ENCODE results near the gene MRTO4. TPM values are rescaled to one million over a fixed set of nuclear protein-coding genes. Genes with fewer than 3 reads are reported as not detected.
"Not testable (repeated sequence)": the region's sequence is repeated elsewhere in the genome, so short reads cannot be mapped to it uniquely, and the experiment has no call there.

Gene MRTO4
- 8.7 TPM for total RNA-seq

DNA sequence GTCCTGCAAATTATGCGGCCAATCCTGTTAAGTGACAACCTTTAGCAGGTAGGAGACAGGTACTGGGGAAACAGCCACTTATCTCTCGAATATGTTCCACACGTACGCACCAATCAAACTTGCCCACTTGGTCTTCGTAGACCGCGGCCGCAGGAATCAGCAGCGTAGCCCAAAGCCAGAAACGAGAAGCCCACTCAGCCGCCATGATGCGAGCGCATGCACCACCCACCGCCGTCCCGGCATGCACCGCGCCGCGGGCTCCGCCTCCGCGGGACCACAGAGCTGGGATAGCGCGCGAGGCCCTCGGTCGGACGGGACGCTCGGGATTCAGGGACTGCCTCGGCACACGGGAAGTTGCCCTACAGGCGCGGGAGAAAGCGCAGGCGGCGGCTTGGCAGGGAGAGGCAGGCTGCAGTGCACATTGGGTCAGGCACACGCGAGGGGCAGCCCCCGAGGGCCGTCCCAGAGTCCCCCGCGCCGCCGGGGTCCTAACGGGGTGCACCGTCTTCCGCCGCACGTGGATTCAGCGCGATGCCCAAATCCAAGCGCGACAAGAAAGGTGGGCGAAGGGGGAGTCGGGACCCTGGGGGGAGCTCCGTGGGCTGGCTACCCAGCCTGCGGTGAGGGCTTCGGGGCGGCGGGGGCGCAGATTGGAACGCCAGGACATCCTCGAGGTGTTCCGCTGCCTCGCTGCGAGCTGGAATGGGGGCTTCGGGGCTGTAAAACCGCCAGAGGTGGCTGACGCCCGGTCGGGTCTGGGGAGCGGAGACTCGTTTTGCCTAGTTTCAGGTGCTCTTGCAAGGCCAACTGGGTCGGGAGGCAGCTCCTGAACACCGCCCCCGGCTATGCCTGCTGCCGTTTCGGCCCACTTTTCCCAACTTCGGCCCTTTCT is at the start of gene MRTO4, which contains the start of gene EMC1:
TSS of gene MRTO4 (plus strand) at position 501 of the 892 bp plus-strand sequence. CDS start at position 532, 31 bp downstream.
TSS of gene EMC1 (minus strand) at position 220 of the 892 bp plus-strand sequence. CDS start at position 205, 15 bp downstream.
- DNase-seq (ENCODE audit: low spot score), result peak; percentile 89
- ATAC-seq, result peak; percentile 88

DNA sequence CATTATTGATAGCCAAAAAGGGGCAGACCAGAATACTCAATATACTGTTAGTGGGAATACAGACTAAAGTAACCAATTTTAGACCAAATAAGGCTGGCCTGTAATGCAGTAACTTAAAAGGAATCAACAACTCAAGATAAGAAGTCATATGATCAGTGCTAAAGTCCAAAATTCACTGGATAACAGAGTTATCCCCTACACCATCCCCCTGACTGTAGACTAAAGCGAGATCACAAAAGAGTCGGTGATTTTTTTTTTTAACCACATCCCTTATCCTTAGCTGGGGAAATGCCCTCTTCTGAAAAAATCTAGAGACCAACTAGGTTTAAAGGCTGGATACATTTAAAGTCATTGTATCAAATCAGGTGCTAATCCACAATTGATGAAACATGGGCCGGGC is 49.2 kb upstream of the MRTO4 start:
- ATAC-seq (peak; percentile 60), DNase-seq (ENCODE audit: low spot score) (no peak)

DNA sequence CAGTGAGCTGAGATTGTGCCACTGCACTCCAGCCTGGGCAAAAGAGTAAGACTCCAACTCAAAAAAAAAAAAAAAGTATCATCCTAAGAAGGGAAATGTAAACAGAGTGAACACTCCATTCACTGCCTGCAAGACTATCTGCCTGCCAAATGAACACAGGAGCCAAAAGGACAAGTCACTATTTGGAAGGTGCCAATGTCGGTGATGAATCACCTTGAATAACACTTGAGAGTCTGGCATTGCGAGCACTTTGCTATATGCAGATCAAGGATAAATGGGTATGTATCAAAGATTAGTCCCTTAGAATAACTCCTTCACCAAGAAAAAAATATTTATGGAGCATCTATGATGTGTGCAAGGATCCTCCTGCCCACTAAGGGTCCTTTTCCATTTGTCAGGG is 48.2 kb upstream of the MRTO4 start:
- ATAC-seq (no peak), DNase-seq (ENCODE audit: low spot score) (no peak)

DNA sequence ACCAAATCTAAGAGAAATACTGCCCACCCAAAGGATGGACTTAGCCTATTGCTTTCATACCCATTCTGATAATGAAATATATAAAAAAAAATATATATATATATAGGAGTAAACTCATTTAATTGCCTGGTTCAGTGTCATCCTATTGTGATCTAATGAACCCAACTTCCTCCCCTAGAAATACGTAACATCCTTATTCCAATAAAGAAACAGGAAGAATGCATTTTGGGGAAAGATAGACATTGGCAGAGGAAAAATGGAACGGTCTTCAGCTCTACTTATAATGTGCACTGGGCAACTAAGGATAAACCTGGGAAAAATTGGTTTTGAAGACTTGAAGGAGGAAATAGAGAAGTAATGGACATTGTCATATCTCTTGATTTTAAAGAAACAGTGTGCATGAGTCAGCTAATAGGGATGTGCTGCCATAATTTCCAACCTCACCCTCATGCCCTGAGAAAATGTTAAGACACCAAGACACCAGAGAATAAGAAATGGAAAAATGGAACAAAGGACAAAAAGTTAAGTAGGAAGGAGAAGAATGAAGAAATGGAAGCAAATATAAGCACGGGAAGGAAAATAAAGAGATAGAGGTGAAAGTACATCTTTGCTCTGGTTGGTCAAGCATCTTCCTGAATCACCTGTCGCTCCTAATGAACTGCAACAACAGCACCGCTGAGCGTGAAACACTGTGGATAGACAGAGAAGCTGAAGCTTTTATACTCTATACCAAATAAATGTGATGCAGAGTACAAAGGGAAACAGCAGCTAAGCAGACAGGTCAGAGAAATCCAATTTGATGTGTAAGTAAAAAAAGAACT is 46.9 kb upstream of the MRTO4 start:
- DNase-seq (ENCODE audit: low spot score), result no peak
- ATAC-seq, result no peak

DNA sequence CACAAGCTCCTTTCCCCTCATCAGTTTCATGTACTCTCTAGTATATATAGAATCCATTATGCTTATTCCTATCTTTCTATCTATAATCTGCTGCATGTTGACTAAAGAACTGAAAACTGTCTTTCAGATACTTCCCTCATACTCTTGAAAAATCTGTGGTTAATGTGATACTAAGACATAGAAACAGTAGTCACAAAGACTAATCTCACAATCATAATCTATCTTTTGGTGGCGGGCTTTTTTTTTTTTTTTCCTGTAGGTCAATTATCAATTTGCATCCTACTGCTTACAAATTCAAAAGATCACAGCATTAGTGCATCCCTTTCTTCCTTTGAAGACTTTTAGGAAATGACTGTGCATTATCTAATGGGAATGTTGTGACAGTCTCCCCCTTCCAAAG is 46.2 kb upstream of the MRTO4 start:
- DNase-seq (ENCODE audit: low spot score), result no peak
- no peak for ATAC-seq

DNA sequence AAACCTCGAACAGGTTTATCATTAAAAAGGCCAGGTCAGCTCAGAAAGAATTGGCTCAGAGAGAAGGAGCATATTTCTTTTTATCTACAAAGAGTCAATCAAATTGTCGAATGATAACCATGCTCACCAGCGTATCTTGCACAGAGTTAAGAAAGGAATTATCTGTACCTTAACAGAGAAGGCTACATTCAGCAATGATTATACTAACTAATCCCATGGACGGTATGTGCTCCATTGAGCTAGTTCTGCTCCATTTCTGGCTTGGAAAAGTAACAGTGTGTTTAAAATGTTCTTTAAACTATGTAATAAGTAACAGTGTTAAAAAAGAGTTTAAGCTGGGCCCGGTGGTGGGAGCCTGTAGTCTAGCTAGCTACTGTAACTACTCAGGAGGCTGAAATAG is 45.8 kb upstream of the MRTO4 start:
- no peak for ATAC-seq
- DNase-seq (ENCODE audit: low spot score), result no peak

DNA sequence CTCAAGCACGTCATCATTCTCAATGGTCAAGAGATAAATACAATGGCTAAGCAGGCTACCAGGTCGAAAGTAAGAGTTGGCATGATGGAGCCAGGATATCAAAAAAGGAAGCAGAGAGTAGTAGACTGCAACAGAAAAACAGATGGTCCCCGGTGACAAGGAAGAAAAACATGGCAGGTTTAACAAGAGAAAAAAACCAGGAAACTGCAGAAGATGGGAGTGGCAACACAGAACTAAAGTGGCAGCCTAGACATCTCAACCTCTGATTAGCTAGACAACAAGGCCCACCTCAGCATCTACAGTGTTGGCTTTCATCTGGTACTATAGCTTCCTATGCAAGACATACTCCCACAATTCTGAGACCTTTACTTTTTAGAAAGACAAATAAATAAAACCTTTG is 44.7 kb upstream of the MRTO4 start:
- ATAC-seq (no peak), DNase-seq (ENCODE audit: low spot score) (no peak)

DNA sequence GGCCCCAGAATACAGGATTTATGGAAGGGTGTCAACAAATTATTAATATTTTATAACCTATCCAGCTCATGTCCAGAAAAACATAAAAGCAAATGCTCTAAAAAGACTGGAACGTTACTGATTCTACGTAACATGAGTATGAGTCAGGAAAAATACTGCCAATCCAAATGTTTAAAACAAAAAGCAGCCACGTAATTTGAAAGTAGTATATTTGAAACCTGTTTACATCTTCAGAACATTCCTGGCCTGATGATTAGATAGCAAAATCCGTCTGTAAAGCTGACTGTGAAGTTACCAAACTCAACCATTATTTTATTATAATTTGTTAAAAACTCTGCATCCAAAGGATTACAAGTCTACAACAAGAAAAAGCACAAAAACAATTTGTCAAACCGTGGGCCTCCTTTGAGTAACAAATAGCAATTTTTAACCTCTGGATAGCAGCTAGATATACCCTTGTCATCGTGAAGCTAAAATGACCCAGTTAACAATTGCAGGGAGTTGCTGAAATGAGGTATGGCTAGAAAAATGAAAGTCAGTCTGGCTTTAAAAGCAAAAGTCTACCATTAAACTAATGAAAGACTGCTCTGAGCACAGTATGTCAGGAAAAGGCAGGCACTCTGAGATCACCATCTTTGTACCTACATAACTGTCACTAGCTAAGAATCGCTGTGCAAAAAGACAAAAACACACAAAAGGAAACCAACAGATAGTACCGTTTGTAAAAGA is 42.7 kb upstream of the MRTO4 start:
- ATAC-seq, result no peak
- no peak for DNase-seq (ENCODE audit: low spot score)

DNA sequence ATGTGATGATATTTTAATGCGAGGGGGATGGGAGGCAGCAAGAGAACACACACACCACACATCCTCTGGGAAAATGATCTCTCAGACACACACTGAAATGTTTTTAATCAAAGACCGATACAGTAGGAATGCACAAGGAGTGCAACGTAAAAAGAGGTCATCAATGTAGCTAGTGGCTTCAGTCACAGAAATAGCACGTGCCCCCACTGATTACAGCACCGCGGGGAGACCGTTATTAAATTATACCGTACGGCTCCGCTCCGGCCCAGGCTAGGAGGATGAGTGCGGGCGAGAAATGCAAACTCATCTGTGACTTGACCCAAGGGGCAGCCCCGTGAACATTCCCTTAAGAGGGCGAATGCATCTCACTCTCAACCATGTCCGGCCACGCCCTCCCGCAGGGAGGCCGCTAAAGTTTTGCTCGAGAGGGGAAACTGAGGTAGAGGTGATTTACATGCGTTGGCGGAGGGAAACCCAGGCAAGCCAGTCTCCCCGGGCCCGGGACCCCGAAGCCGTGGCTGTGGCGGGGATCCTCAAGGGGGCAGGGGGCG is 42.1 kb upstream of the MRTO4 start:
- DNase-seq (ENCODE audit: low spot score), result no peak
- ATAC-seq, result peak; percentile 35

DNA sequence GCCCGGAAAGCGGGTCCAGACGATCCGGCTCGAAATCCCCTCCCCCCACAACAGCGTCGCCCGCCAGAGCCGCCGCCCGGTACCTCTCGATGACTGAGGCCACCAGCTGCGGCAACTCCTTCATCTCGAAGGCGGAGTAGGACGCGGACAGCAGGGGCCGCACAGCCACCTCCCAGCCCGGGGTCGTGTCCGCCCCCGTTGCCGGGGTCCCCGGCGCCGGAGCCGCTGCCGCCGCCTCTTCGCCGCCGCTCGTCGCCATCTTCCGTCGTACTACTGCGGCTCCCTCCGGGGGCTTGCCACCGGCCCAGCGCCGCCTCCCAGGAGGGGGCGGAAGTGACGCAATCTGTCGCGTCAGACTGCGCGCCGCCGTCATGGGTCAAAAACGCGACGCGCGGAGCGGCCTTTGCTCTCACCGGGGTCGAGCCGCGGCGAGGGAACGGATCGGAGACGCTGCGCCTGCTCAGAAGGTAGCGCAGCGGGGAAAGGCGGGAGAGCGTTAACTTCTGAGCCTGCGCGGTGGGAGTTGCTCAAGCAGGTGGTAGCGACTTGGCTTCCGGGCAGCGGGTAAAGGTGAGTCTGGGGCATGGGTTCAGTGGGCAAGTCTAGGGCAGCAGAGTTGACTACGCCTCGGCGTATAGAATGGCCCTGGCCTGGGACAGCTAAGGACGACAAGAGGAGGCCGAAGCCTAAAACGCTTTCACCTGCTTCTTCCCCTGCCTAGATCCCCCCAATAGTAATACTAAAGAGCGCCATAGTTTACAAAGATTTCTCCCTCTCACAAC is 41.4 kb upstream of the MRTO4 start, which contains the start of gene UBR4:
TSS of gene UBR4 (minus strand) at position 277 of the 782 bp plus-strand sequence. CDS start at position 259, 18 bp downstream.
- DNase-seq (ENCODE audit: low spot score) (peak; percentile 98), ATAC-seq (peak; percentile 90)

DNA sequence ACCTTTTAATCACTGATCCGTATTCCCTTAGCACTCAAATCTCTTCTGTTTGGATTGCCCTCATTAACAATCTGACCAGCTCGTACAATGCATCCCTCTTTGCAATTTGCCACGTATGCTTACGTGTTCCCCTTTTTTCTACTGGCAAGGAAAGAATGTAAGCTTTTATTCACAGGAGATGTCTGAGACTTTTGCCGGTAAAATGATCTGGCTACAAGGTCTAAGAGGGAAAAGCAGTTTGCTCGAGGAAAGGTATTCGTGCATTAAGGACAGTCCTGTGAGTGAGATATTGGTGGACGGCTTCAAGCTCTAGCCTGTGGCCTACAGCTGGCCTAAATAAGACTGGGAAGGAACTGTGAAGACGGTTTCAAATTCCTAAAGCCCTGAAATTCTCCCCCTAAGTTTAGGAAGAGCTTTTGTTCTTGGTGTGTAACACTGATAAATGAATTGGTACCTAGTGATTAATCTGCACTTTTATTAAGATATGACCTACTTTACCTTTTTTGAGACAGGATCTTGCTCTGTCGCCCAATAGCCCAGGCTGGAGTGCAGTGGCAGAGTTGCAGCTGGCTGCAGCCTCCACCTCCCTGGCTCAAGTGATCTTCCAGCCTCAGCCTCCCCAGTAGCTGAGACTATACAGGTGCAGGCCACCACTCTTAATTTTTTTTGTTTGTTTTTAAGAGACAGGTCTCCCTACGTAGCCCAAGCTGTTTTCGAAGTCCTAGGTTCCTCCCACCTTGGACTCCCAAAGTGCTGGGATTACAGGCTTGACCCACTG is 40.6 kb upstream of the MRTO4 start:
- DNase-seq (ENCODE audit: low spot score) (no peak), ATAC-seq (peak; percentile 6)

DNA sequence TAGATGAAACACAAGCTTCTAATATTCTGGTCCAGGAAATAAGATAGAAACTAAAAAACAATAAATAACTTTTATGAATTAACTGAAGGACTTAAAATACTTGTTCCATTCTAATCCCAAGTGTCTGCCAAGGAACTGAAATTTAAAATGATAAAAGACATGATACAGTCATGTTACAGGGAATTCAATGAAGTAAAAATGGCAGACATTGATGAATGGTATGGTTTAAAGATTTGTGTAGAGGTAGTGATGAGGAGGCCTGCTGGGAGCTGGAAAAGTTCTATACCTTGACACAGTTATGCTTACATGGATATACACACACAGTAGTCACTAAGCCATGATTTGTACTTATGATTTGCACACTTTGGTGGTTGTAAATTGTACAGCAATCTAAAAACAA is 39.4 kb upstream of the MRTO4 start:
- DNase-seq (ENCODE audit: low spot score) (no peak), ATAC-seq (no peak)

DNA sequence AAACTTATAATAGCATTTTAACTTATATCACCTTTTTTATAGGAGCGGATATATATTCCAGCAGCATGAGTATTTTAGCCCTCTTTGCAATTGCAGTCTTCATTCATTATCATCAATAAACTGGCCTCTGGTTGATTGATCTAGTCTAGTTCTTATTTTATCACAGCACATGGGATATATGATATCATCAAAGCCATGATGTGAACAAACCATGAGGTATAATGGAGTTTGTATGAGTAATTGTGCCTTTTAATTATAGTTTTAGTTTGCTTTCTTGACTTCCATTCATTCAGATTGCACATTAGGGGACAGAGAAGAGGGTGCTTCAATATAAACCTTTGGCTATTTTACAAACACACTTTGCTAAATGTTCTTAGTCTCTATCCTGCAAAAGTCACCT is 38.0 kb upstream of the MRTO4 start:
- DNase-seq (ENCODE audit: low spot score) (no peak), ATAC-seq (no peak)

DNA sequence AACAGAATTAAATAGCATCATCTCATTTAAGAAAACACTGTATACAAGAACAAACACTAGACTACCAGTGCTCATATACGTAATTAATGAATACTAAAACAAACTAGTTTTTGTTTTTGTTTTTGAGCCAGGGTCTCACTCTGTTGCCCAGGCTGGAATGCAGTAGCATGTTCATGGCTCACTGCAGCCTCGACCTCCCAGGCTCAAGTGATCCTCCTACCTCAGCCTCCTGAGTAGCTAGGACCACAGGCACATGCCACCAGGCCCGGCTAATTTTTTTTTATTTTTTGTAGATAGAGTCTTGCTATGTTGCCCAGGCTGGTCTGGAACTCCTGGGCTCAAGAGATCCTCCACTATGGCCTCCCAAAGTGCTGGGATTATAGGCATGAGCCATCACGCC is 35.0 kb upstream of the MRTO4 start:
- DNase-seq (ENCODE audit: low spot score); ATAC-seq: not testable (repeated sequence)

DNA sequence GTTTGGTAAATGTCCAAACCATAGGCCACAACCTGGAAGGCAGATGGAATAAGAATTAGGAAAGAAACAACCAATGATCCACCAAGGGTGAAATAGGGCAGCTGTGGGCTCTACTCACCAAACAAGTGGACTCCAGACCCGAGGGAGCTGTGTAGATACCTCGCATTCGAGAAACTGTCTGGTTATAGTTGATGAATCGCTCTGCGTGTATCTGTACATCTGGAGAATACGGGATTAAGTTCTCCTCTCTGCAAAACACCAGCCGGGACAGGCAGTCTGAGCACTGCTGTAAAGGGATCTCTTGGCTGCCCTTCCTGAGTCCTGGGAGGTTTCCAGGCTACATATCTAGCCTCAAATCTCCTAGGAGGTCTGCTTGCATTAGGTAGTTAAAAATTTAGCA is 32.2 kb upstream of the MRTO4 start:
- no peak for ATAC-seq
- DNase-seq (ENCODE audit: low spot score), result no peak

DNA sequence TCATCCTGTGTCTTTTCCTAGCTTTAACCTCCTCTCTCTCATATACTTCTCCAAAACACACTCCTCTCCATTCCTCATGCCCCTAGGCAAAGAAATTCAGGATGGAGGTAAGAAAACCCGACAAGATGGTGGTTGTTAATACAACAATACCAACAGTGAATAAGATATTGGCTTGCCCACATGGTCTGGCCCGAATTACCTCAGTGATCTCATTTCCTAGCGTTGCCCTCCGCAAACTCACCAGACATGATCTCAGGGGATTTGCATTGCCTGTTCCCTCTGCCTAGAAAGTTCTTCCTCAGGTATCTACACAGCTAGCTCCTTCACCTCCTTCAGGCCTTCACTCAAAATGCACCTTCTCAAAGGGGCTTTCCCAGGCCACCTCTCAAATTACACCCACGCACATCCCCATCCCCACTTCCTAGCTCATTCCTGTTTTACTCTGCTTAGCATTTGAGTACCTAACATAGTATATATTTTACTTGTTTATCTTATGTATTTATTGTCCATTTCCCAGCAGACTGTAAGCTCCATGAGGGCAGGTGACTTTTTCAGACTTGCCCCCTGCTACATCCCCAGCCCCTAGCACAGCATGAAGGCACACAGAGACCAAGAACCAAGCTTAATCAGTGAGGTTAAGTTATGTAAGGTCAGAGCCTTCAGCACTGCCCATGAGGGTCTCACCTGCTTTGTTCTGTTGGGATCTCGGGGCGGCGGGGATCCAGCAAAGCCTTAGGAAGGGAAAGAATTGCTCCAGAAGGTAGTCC is 31.3 kb upstream of the MRTO4 start:
- DNase-seq (ENCODE audit: low spot score) (no peak), ATAC-seq (no peak)

DNA sequence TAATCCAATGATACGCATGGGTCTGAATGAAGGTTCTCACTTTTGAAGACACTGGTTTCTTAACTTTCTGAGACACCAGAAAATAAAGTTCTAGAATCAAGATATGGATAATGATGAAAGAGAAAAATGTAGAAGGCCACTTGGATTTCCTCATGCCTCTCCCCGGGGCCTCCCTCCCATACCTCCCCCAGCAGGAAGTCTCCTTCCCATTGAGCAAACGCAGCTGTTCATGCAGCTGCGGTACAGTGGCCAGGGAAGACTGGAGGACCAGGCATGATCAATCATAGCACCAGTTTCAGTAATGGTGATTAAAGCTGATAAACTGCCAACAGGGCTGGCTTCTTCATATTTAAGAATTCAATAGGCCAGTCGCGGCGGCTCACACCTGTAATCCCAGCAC is 30.6 kb upstream of the MRTO4 start:
- DNase-seq (ENCODE audit: low spot score) (no peak), ATAC-seq (no peak)

DNA sequence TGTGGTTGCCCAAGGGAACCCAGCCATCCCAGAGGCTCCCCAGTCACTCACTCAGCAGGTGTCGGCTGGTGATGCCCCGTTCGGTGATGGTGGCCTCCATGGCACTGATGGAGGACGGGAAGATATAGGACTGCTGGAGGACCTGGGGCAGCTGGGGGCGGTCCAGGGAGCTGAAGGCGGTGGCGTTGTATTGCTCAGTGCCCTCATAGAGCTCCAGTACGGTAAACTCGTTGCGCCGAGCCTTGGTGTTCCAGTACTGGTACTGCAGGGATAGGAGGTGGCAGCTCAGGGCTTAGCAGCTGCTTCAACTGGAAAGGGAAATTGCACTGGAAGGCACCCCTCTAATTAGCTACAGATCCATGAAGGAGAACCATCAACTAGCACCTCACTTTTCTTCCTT is 29.0 kb upstream of the MRTO4 start:
- DNase-seq (ENCODE audit: low spot score) (peak; percentile 31), ATAC-seq (no peak)

Measured in left lobe of liver (tissue), 2 donors.